Type B pancreatic cell (in vitro differentiated cells): Measurements from ENCODE around the gene CA7. TPM values are rescaled to one million over a fixed set of nuclear protein-coding genes. Genes with fewer than 3 reads are reported as not detected.

Experiments used
- DNase-seq: peaks from one replicate; pipeline ENCODE4 v3.0.0; 2021; ENCODE audit warnings: mixed read lengths; ENCODE audit not compliant: unreplicated experiment; ENCODE audit errors: extremely low spot score
- H3K27ac Mint-ChIP-seq: 2 replicates; pipeline ENCODE4 v1.8.0; 2021; ENCODE audit warnings: mild to moderate bottlenecking, mixed read lengths
- H3K27me3 Mint-ChIP-seq: 2 replicates; pipeline ENCODE4 v1.8.0; 2021; ENCODE audit warnings: mixed read lengths
- H3K36me3 Mint-ChIP-seq: 2 replicates; pipeline ENCODE4 v1.8.0; 2021; ENCODE audit warnings: mixed read lengths
- H3K4me1 Mint-ChIP-seq: one replicate; pipeline ENCODE4 v1.8.0; 2021; ENCODE audit warnings: mixed read lengths; ENCODE audit not compliant: unreplicated experiment
- H3K4me3 Mint-ChIP-seq: 2 replicates; pipeline ENCODE4 v1.8.0; 2021; ENCODE audit warnings: mild to moderate bottlenecking, mixed read lengths
- H3K9me3 Mint-ChIP-seq: 2 replicates; pipeline ENCODE4 v1.8.0; 2021; ENCODE audit warnings: mixed read lengths
- total RNA-seq: library from RNA; stranded (reverse); gene quantifications from 2 replicates; pipeline ENCODE4 v1.2.1, GENCODE V29; 2021; ENCODE audit warnings: low replicate concordance
- TF ChIP-seq, protein P1 (sequence below): fragments of 200-600 bp; sonication (generic); conservative IDR thresholded peaks from 2 replicates; pipeline ENCODE4 v1.5.0; 2021; ENCODE audit warnings: antibody characterized with exemption, mild to moderate bottlenecking

CA7 gene
- total RNA-seq, 1 donor from 2014 or later: 0.70 TPM

DNA sequence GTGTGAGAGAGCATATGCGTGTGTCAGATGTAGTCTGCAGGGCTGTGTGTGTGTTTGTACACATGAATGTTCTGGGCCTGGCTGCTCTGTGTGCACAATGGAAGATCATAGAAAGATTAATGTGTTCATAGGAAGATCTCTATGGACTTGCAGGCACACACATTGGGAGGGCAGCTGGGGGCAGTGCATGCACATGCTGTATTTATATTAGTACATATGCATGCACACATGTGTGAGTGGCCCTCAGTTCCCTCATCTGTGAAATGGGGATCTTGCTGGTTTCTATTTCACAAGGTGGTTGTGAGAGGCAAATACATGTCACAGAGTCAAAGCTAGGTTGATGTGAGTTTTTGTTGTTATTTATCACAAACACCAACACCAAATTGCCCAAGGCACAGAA is 2.1 kb downstream of the CA7 start:
- peaks cover 72% of the 10 kb centered on the region for H3K27me3 Mint-ChIP-seq
- DNase-seq: no peak
- no peak overlapping the region for H3K27ac Mint-ChIP-seq
- no peaks in the 10 kb centered on the region for H3K36me3 Mint-ChIP-seq
- peaks cover 7% of the 10 kb centered on the region for H3K4me1 Mint-ChIP-seq
- no peaks in the 10 kb centered on the region for H3K9me3 Mint-ChIP-seq
- TF ChIP-seq, protein P1, sequence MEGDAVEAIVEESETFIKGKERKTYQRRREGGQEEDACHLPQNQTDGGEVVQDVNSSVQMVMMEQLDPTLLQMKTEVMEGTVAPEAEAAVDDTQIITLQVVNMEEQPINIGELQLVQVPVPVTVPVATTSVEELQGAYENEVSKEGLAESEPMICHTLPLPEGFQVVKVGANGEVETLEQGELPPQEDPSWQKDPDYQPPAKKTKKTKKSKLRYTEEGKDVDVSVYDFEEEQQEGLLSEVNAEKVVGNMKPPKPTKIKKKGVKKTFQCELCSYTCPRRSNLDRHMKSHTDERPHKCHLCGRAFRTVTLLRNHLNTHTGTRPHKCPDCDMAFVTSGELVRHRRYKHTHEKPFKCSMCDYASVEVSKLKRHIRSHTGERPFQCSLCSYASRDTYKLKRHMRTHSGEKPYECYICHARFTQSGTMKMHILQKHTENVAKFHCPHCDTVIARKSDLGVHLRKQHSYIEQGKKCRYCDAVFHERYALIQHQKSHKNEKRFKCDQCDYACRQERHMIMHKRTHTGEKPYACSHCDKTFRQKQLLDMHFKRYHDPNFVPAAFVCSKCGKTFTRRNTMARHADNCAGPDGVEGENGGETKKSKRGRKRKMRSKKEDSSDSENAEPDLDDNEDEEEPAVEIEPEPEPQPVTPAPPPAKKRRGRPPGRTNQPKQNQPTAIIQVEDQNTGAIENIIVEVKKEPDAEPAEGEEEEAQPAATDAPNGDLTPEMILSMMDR: no peak
- H3K4me3 Mint-ChIP-seq: peak overlapping the region; percentile 70

DNA sequence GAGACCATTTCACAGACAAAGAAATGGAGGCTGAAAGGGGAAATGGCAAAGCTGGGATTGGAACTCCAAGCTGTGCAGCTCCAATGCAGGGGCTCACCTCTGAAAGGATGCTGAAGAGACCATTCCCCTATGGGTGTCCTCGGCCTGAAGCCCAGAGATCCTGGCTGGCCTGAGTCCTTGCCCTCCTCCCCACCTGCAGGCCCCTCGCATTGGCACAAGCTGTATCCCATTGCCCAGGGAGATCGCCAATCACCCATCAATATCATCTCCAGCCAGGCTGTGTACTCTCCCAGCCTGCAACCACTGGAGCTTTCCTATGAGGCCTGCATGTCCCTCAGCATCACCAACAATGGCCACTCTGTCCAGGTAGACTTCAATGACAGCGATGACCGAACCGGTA is 2.6 kb downstream of the CA7 start:
- TF ChIP-seq, protein P1: no peak
- Mint-ChIP-seq H3K27me3 (peaks cover 67% of the 10 kb centered on the region), H3K4me3 (no peak overlapping the region), H3K27ac (no peak overlapping the region), H3K9me3 (no peaks in the 10 kb centered on the region), H3K36me3 (no peaks in the 10 kb centered on the region), H3K4me1 (peaks cover 7% of the 10 kb centered on the region)
- no peak for DNase-seq

DNA sequence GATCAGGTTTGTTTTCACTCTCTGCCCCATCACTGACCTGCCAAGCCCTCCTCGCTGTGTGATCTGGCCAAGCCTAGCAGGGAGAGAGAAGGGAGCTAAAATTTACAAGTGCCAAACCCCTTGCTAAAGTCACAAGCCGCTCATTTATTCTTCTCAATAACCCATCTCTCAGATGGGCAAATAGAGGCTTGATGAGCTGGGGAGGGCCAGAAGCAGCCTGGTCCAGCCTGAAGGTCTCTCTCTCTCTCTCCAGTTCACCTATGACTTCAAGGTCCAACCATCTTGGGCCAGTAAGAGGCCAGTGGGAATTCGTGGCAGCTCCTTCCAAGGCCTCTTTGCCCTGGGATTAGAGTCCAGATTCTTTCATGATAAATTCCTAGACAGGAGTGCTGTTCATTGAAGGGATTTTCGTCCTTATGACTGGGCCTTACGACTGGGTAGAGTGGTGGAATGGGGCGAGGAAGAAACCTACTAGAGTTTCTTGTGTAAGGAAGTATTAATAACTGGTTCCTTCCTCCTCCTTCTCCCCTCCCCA is 3.4 kb downstream of the CA7 start:
- TF ChIP-seq, protein P1: no peak
- H3K9me3 Mint-ChIP-seq: no peaks in the 10 kb centered on the region
- H3K4me3 Mint-ChIP-seq: no peak overlapping the region
- H3K4me1 Mint-ChIP-seq: peaks cover 4% of the 10 kb centered on the region
- no peak overlapping the region for H3K27ac Mint-ChIP-seq
- H3K36me3 Mint-ChIP-seq: no peaks in the 10 kb centered on the region
- no peak for DNase-seq
- H3K27me3 Mint-ChIP-seq: peaks cover 61% of the 10 kb centered on the region

DNA sequence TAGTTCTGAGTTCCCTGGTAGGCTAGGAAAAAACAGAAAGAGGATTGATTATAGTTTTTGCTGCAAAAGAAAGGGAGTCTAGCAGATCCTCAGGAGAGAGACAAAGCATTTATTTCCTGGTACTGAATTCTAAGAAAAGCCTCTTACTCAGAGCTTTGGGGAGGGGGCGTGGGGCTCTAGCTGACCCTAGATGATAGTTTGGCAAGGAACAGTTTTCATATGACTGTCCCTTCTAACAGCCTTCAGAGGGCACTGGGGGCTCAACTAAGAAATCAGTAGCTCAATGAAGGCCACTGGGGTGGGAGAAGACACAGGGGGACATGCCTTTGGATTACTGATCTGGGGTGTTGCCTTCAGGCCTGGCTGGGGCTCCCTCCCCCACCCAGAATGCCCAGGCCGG is 4.0 kb downstream of the CA7 start:
- Mint-ChIP-seq H3K4me1 (no peaks in the 10 kb centered on the region), H3K9me3 (no peaks in the 10 kb centered on the region), H3K36me3 (no peaks in the 10 kb centered on the region), H3K4me3 (no peak overlapping the region), H3K27me3 (peaks cover 55% of the 10 kb centered on the region), H3K27ac (no peak overlapping the region)
- TF ChIP-seq, protein P1: no peak
- DNase-seq: no peak

DNA sequence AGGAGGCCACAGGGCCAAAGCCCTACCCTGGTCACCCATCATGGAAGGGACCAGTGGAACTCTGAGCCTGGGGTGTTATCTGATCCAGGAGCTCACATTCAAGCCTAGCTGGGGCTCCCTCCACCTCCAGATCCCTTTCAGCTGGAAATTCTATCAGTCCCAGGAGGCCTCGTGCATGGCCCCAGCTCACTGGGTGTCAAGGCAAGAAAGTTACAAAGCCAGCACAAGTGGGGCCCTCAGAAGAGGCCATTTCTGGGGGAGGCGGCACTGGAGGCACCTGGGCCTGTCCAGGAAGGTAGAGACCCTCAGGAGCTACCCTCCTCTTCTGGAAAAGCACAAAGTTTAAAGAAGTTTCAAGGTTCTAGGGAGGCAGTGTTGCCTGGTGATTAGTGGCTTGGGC is 4.8 kb downstream of the CA7 start:
- Mint-ChIP-seq H3K4me3 (no peak overlapping the region), H3K27me3 (peaks cover 47% of the 10 kb centered on the region), H3K36me3 (no peaks in the 10 kb centered on the region), H3K4me1 (no peaks in the 10 kb centered on the region), H3K9me3 (no peaks in the 10 kb centered on the region), H3K27ac (no peak overlapping the region)
- TF ChIP-seq, protein P1: no peak
- DNase-seq: no peak

DNA sequence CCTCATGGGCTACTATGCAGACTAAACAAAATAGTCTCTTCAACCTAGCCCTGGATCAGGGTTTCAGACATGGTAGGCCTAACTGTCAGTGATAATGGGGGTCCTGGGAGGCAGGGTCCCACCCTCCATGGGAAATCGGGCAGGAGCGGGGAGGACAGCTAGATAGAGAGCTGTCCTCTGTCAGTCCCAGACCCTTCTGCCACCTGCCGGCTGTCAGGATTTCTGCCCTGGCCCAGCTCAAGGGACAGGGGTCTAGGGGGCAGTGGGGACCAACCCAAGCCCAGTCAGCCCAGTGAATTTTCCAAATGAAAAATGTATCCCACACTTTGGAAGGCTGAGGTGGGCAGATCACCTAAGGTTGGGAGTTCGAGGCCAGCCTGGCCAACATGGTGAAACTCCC is 5.3 kb downstream of the CA7 start:
- Mint-ChIP-seq H3K36me3 (no peaks in the 10 kb centered on the region), H3K27ac (no peak overlapping the region), H3K4me1 (no peaks in the 10 kb centered on the region), H3K27me3 (peaks cover 46% of the 10 kb centered on the region), H3K4me3 (no peak overlapping the region), H3K9me3 (no peaks in the 10 kb centered on the region)
- TF ChIP-seq, protein P1: no peak
- DNase-seq: no peak
